Measurements from ENCODE around the gene GAGE2A.
"Not testable (repeated sequence)": the region's sequence is repeated elsewhere in the genome, so short reads cannot be mapped to it uniquely, and the experiment has no call there.

Gene GAGE2A

DNA sequence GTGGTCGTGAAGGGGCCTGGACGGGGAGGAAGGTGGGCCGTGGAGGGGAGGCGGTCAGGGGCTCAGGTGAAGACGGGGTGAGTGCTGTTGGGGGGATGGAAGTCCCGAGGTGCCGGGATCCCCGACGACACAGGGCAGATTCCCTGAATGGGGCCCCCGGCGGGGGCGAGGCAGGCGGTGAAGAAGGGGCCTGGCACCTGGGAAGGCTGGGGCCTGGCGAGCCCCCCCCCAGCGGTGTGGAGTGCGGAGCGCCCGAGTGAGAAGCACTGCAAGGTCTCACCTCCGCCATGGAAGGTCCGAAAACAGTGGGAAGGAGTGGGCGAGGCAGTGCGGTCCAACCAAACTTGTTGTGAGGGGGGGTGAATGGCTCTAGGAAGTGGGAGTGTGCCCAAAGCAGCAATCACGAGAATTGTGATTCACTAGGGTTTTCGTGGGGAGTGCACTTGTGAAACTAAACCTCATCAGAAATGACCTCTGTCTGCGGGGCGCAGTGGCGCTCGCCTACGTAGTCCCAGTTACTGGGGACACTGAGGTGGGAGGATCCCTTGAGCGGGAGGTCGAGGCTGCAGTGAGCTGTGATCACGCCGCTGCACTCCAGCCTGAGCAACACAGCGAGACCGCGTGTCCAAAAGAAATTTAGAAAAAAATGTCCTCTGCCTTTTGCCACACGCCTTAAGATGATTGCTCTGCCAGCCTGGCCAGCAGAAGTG lies 628 bp downstream of the GAGE2A start:
- H3K4me1 ChIP-seq (ENCODE audit: control insufficient read depth in 1 of 2, insufficient read depth in 2 of 2, low read length in 2 of 2); H4K8ac ChIP-seq (ENCODE audit: low read depth, low read length); H3K9ac ChIP-seq (ENCODE audit: low read length); H3K14ac ChIP-seq (ENCODE audit: low read length); H3K4me3 ChIP-seq (ENCODE audit: low read depth, low read length); H2BK5ac ChIP-seq (ENCODE audit: low read depth, low read length, poor library complexity); H4K91ac ChIP-seq (ENCODE audit: low read depth, low read length); H2BK120ac ChIP-seq (ENCODE audit: insufficient read depth, low read length, poor library complexity); H3K9me3 ChIP-seq (ENCODE audit: insufficient read depth, low read depth, low read length); H2AK5ac ChIP-seq (ENCODE audit: low read length); H3K4ac ChIP-seq (ENCODE audit: low read depth, low read length); H3K23ac ChIP-seq (ENCODE audit: low read length); H2AFZ ChIP-seq (ENCODE audit: insufficient read depth, low read length, poor library complexity); H3K18ac ChIP-seq (ENCODE audit: low read length); H3K27ac ChIP-seq (ENCODE audit: low read depth, low read length); H3K79me1 ChIP-seq (ENCODE audit: low read length); H4K12ac ChIP-seq (ENCODE audit: low read depth, low read length); H3K79me2 ChIP-seq (ENCODE audit: control insufficient read depth, insufficient read depth, low read length, poor library complexity); H3K36me3 ChIP-seq (ENCODE audit: control insufficient read depth in 1 of 2, insufficient read depth in 2 of 2, low read length in 2 of 2); H3K4me2 ChIP-seq (ENCODE audit: low read length); H2BK12ac ChIP-seq (ENCODE audit: low read length); H3K27me3 ChIP-seq (ENCODE audit: insufficient read depth, low read length); DNase-seq: not testable (repeated sequence)
- no CpG with 5 or more reads among the region's 37 CpGs for WGBS (ENCODE audit: extremely low coverage, insufficient coverage, insufficient read length)

DNA sequence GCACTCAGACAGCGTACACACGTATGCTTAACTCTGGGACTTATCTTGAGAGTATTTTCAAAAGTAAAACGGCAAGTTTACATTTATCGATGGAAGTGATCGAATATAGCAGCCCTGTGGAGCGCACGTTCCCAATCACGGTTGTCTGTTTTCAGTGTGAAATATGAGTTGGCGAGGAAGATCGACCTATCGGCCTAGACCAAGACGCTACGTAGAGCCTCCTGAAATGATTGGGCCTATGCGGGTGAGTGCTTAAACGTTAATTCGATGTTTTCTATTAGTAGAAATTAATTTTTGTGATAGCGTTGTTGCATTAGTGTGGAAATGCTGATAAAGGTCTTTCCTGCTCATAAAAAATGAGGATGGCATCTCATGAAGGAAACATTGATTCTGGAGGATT lies 1.2 kb downstream of the GAGE2A start:
- H3K9me3 ChIP-seq (ENCODE audit: insufficient read depth, low read depth, low read length); H2BK120ac ChIP-seq (ENCODE audit: insufficient read depth, low read length, poor library complexity); H3K4me2 ChIP-seq (ENCODE audit: low read length); H3K4ac ChIP-seq (ENCODE audit: low read depth, low read length); H3K9ac ChIP-seq (ENCODE audit: low read length); H3K23ac ChIP-seq (ENCODE audit: low read length); H3K79me2 ChIP-seq (ENCODE audit: control insufficient read depth, insufficient read depth, low read length, poor library complexity); H3K14ac ChIP-seq (ENCODE audit: low read length); H3K4me1 ChIP-seq (ENCODE audit: control insufficient read depth in 1 of 2, insufficient read depth in 2 of 2, low read length in 2 of 2); H3K18ac ChIP-seq (ENCODE audit: low read length); H3K27me3 ChIP-seq (ENCODE audit: insufficient read depth, low read length); H3K79me1 ChIP-seq (ENCODE audit: low read length); H2BK5ac ChIP-seq (ENCODE audit: low read depth, low read length, poor library complexity); H4K8ac ChIP-seq (ENCODE audit: low read depth, low read length); H2AFZ ChIP-seq (ENCODE audit: insufficient read depth, low read length, poor library complexity); H2BK12ac ChIP-seq (ENCODE audit: low read length); H3K27ac ChIP-seq (ENCODE audit: low read depth, low read length); H3K4me3 ChIP-seq (ENCODE audit: low read depth, low read length); H4K91ac ChIP-seq (ENCODE audit: low read depth, low read length); DNase-seq; H2AK5ac ChIP-seq (ENCODE audit: low read length); H4K12ac ChIP-seq (ENCODE audit: low read depth, low read length); H3K36me3 ChIP-seq (ENCODE audit: control insufficient read depth in 1 of 2, insufficient read depth in 2 of 2, low read length in 2 of 2): not testable (repeated sequence)
- no CpG with 5 or more reads among the region's 17 CpGs for WGBS (ENCODE audit: extremely low coverage, insufficient coverage, insufficient read length)

DNA sequence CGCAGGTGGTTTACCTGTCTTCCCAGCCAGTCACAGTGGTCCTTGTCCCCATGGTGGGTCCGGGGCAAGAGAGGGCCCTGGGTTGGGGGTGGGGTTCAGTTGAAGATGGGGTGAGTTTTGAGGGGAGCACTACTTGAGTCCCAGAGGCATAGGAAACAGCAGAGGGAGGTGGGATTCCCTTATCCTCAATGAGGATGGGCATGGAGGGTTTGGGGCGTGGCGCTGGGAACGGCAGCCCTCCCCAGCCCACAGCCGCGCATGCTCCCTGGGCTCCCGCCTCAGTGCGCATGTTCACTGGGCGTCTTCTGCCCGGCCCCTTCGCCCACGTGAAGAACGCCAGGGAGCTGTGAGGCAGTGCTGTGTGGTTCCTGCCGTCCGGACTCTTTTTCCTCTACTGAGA lies 9.4 kb downstream of the GAGE2A start, which contains the start of gene GAGE1:
Gene GAGE1, plus strand, starts transcription at position 301 of the 400 bp plus-strand sequence. CDS start 1,155 bp downstream, outside the sequence.
- not testable (repeated sequence) for H3K9ac ChIP-seq (ENCODE audit: low read length); H3K23ac ChIP-seq (ENCODE audit: low read length); H3K18ac ChIP-seq (ENCODE audit: low read length); H3K4ac ChIP-seq (ENCODE audit: low read depth, low read length); H4K8ac ChIP-seq (ENCODE audit: low read depth, low read length); H4K12ac ChIP-seq (ENCODE audit: low read depth, low read length); H3K36me3 ChIP-seq (ENCODE audit: control insufficient read depth in 1 of 2, insufficient read depth in 2 of 2, low read length in 2 of 2); H3K79me2 ChIP-seq (ENCODE audit: control insufficient read depth, insufficient read depth, low read length, poor library complexity); H2BK120ac ChIP-seq (ENCODE audit: insufficient read depth, low read length, poor library complexity); H3K4me1 ChIP-seq (ENCODE audit: control insufficient read depth in 1 of 2, insufficient read depth in 2 of 2, low read length in 2 of 2); H3K4me3 ChIP-seq (ENCODE audit: low read depth, low read length); H3K4me2 ChIP-seq (ENCODE audit: low read length); H3K27me3 ChIP-seq (ENCODE audit: insufficient read depth, low read length); H3K14ac ChIP-seq (ENCODE audit: low read length); H2BK5ac ChIP-seq (ENCODE audit: low read depth, low read length, poor library complexity); DNase-seq; H2AFZ ChIP-seq (ENCODE audit: insufficient read depth, low read length, poor library complexity); H3K9me3 ChIP-seq (ENCODE audit: insufficient read depth, low read depth, low read length); H2AK5ac ChIP-seq (ENCODE audit: low read length); H2BK12ac ChIP-seq (ENCODE audit: low read length); H3K27ac ChIP-seq (ENCODE audit: low read depth, low read length); H4K91ac ChIP-seq (ENCODE audit: low read depth, low read length); H3K79me1 ChIP-seq (ENCODE audit: low read length)
- WGBS (ENCODE audit: extremely low coverage, insufficient coverage, insufficient read length), result no CpG with 5 or more reads among the region's 16 CpGs

DNA sequence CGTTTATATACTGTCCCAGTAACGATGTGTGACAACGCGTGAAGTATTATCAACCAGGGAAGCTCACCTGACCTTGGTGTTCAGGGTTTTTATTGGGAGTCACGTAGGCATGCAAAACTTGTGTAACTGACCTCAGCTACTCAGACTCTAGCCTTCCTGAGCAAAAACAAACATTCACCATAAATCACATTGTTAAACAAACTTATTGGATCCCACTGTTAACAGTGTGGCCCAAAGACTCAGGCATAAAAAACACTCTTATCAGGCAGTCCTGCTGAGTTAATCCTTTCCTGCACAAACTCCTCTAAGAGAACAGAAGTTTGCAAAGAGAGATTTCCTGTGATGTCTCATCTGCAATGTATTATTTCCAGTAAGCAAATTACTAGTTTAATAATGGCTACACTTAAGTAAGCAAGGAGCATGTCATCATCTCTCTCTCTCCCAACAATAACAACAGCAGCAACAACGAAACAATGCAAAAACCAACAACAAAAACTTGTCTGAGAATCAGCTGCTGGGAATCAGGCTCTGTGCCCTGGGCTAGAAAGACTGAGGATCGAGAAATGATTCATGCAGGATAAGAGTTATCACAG lies 21.5 kb downstream of the GAGE2A start:
- Histone ChIP-seq H3K4me1 (ENCODE audit: control insufficient read depth in 1 of 2, insufficient read depth in 2 of 2, low read length in 2 of 2) (no peaks in the 10 kb centered on the region), H3K36me3 (ENCODE audit: control insufficient read depth in 1 of 2, insufficient read depth in 2 of 2, low read length in 2 of 2) (no peaks in the 10 kb centered on the region), H2BK12ac (ENCODE audit: low read length) (no peak overlapping the region), H4K12ac (ENCODE audit: low read depth, low read length) (no peak overlapping the region), H3K9me3 (ENCODE audit: insufficient read depth, low read depth, low read length) (no peaks in the 10 kb centered on the region), H3K4me3 (ENCODE audit: low read depth, low read length) (no peak overlapping the region), H3K23ac (ENCODE audit: low read length) (no peak overlapping the region), H3K79me2 (ENCODE audit: control insufficient read depth, insufficient read depth, low read length, poor library complexity) (no peaks in the 10 kb centered on the region), H3K9ac (ENCODE audit: low read length) (no peak overlapping the region), H2BK120ac (ENCODE audit: insufficient read depth, low read length, poor library complexity) (no peak overlapping the region), H3K4me2 (ENCODE audit: low read length) (no peak overlapping the region), H3K79me1 (ENCODE audit: low read length) (no peaks in the 10 kb centered on the region), H3K4ac (ENCODE audit: low read depth, low read length) (no peak overlapping the region), H2BK5ac (ENCODE audit: low read depth, low read length, poor library complexity) (no peak overlapping the region), H4K8ac (ENCODE audit: low read depth, low read length) (no peak overlapping the region), H2AFZ (ENCODE audit: insufficient read depth, low read length, poor library complexity) (no peak overlapping the region), H2AK5ac (ENCODE audit: low read length) (no peak overlapping the region), H3K27ac (ENCODE audit: low read depth, low read length) (no peak overlapping the region), H3K27me3 (ENCODE audit: insufficient read depth, low read length) (no peaks in the 10 kb centered on the region), H3K14ac (ENCODE audit: low read length) (no peak overlapping the region), H4K91ac (ENCODE audit: low read depth, low read length) (no peak overlapping the region), H3K18ac (ENCODE audit: low read length) (no peak overlapping the region)
- no CpG with 5 or more reads among the region's 7 CpGs for WGBS (ENCODE audit: extremely low coverage, insufficient coverage, insufficient read length)
- DNase-seq, result no peak
